Liver (tissue), 3 donors: ENCODE data around the gene DOCK1.

ENCODE experiments used
- CTCF ChIP-seq: fragments of 150-350 bp; IDR thresholded peaks from 2 replicates; pipeline ENCODE4 v1.5.1; 2017; ENCODE audit warnings: improper control_type of control experiment, low read depth, low read length; ENCODE audit not compliant: missing input control
- EGR1 ChIP-seq, 2 donors: IDR thresholded peaks; 2 replicates each; pipeline ENCODE4 v1.6.1; 2016 to 2018; ENCODE audit warnings: antibody characterized with exemption in 2 of 2, low read depth in 2 of 2
- NR2F2 ChIP-seq: IDR thresholded peaks from 2 replicates; pipeline ENCODE4 v1.6.1; 2016; ENCODE audit warnings: antibody characterized with exemption
- TAF1 ChIP-seq: conservative IDR thresholded peaks from 2 replicates; pipeline ENCODE4 v1.6.1; 2016; ENCODE audit warnings: antibody characterized with exemption, mild to moderate bottlenecking
- YY1 ChIP-seq: IDR thresholded peaks from 2 replicates; pipeline ENCODE4 v1.6.1; 2016; ENCODE audit warnings: antibody characterized with exemption, mild to moderate bottlenecking
- TF ChIP-seq, protein P1 (sequence below): IDR thresholded peaks from 2 replicates; pipeline ENCODE4 v1.6.1; 2016; ENCODE audit warnings: antibody characterized with exemption, mild to moderate bottlenecking
- TF ChIP-seq, protein P2 (sequence below): IDR thresholded peaks from 2 replicates; pipeline ENCODE4 v1.6.1; 2016; ENCODE audit warnings: antibody characterized with exemption
- TF ChIP-seq, protein P3 (sequence below): IDR thresholded peaks from 2 replicates; pipeline ENCODE4 v1.6.1; 2016; ENCODE audit warnings: antibody characterized with exemption
- donor health status: healthy.
- donor health status: healthy.

- TF ChIP-seq CTCF (no peak), YY1 (no peak), TAF1 (no peak), EGR1 (IDR thresholded peaks at IDR 0.05; ENCODE audit: low read depth in 2 of 2) (no peak), NR2F2 (no peak)
- TF ChIP-seq, protein P1, sequence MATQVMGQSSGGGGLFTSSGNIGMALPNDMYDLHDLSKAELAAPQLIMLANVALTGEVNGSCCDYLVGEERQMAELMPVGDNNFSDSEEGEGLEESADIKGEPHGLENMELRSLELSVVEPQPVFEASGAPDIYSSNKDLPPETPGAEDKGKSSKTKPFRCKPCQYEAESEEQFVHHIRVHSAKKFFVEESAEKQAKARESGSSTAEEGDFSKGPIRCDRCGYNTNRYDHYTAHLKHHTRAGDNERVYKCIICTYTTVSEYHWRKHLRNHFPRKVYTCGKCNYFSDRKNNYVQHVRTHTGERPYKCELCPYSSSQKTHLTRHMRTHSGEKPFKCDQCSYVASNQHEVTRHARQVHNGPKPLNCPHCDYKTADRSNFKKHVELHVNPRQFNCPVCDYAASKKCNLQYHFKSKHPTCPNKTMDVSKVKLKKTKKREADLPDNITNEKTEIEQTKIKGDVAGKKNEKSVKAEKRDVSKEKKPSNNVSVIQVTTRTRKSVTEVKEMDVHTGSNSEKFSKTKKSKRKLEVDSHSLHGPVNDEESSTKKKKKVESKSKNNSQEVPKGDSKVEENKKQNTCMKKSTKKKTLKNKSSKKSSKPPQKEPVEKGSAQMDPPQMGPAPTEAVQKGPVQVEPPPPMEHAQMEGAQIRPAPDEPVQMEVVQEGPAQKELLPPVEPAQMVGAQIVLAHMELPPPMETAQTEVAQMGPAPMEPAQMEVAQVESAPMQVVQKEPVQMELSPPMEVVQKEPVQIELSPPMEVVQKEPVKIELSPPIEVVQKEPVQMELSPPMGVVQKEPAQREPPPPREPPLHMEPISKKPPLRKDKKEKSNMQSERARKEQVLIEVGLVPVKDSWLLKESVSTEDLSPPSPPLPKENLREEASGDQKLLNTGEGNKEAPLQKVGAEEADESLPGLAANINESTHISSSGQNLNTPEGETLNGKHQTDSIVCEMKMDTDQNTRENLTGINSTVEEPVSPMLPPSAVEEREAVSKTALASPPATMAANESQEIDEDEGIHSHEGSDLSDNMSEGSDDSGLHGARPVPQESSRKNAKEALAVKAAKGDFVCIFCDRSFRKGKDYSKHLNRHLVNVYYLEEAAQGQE: no peak
- TF ChIP-seq, protein P2, sequence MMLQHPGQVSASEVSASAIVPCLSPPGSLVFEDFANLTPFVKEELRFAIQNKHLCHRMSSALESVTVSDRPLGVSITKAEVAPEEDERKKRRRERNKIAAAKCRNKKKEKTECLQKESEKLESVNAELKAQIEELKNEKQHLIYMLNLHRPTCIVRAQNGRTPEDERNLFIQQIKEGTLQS: no peak
- TF ChIP-seq, protein P3, sequence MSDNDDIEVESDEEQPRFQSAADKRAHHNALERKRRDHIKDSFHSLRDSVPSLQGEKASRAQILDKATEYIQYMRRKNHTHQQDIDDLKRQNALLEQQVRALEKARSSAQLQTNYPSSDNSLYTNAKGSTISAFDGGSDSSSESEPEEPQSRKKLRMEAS: no peak
These were observed 12.1 kb downstream of the DOCK1 start for GRCh38 chr10:126917375-126917774.
